Fibroblast of gingiva (primary cell): ENCODE measurements around the gene NOTUM.
"Not testable (repeated sequence)": the region's sequence is repeated elsewhere in the genome, so short reads cannot be mapped to it uniquely, and the experiment has no call there.

Experiments used
- DNase-seq: peaks from one replicate; pipeline ENCODE4 v3.0.0-alpha.2; 2011; ENCODE audit warnings: low read depth

The NOTUM gene

GRCh38 chr17:81923302-81924260, 37.4 kb downstream of the NOTUM start:
- DNase-seq: peak; percentile 85

GRCh38 chr17:81922566-81923301, 38.3 kb downstream of the NOTUM start:
- DNase-seq: no peak

- no peak for DNase-seq
These were observed 38.9 kb downstream of the NOTUM start for GRCh38 chr17:81921996-81922565.

- DNase-seq: no peak
These were observed 39.5 kb downstream of the NOTUM start for GRCh38 chr17:81921537-81921862.

- no peak for DNase-seq
These were observed 40.1 kb downstream of the NOTUM start for GRCh38 chr17:81920612-81921536.

GRCh38 chr17:81918832-81919545, 42.0 kb downstream of the NOTUM start:
- DNase-seq: no peak

GRCh38 chr17:81918333-81918669, 42.7 kb downstream of the NOTUM start:
- DNase-seq: not testable (repeated sequence)

GRCh38 chr17:81917565-81918332, 43.2 kb downstream of the NOTUM start, which contains the start of gene SIRT7:
SIRT7 (minus strand) TSS chr17:81918176; CDS start chr17:81918131, 45 bp downstream.
- DNase-seq: peak; percentile 58

- DNase-seq: peak; percentile 36
These were observed 44.6 kb downstream of the NOTUM start for GRCh38 chr17:81916234-81917001.

- no peak for DNase-seq
These were observed 45.7 kb downstream of the NOTUM start for GRCh38 chr17:81915331-81915730.

- no peak for DNase-seq
These were observed 46.7 kb downstream of the NOTUM start for GRCh38 chr17:81914103-81914850.

- no peak for DNase-seq
These were observed 47.4 kb downstream of the NOTUM start for GRCh38 chr17:81913394-81914102.

GRCh38 chr17:81912441-81913309, 48.3 kb downstream of the NOTUM start:
- DNase-seq: no peak

GRCh38 chr17:81911969-81912368, 49.0 kb downstream of the NOTUM start:
- DNase-seq: no peak

GRCh38 chr17:81911277-81911961, 49.6 kb downstream of the NOTUM start, which contains the start of gene PCYT2:
PCYT2 (minus strand) TSS chr17:81911399; CDS start chr17:81911355, 44 bp downstream.
- DNase-seq: peak; percentile 79

GRCh38 chr17:81910840-81911276, 50.1 kb downstream of the NOTUM start:
- DNase-seq: no peak
